Epidermal melanocyte (primary cell): ENCODE measurements around the gene APOL1.
"Not testable (repeated sequence)": the region's sequence is repeated elsewhere in the genome, so short reads cannot be mapped to it uniquely, and the experiment has no call there.

Experiments
- DNase-seq: peaks from one replicate; pipeline ENCODE4 v3.0.0; 2011; ENCODE audit warnings: low spot score; ENCODE audit not compliant: insufficient read length

Gene APOL1

GRCh38 chr22:36267058-36267457, 14.1 kb downstream of the APOL1 start:
- DNase-seq: no peak

GRCh38 chr22:36267896-36268485, 15.1 kb downstream of the APOL1 start:
- DNase-seq: no peak

GRCh38 chr22:36271231-36271630, 18.3 kb downstream of the APOL1 start:
- DNase-seq: not testable (repeated sequence)

- not testable (repeated sequence) for DNase-seq
These were observed 19.0 kb downstream of the APOL1 start for GRCh38 chr22:36271951-36272350.

- no peak for DNase-seq
These were observed 21.6 kb downstream of the APOL1 start for GRCh38 chr22:36274531-36274930.

- peak; percentile 61 for DNase-seq
These were observed 24.8 kb downstream of the APOL1 start for GRCh38 chr22:36277482-36278291.

DNA sequence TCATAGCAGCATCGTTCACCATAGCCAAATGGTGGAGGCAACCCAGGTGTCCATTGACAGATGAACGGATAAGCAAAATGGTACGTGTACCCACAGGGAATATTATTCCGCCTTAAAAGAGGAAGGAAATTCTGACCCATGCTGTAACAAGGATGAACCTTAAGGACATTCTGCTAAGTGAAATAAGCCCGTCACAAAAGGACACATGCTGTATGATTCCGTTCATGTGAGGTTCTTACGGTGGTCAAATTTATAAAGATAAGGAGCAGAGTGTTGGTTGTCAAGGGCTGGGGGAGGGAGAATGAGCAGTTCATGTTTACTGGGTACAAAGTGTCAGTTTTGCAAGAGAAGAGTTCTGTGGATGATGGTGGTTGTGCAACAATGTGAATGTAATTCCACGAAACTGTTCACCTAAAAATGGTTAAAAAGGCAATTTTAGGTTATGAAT, 26.3 kb downstream of the APOL1 start:
- no peak for DNase-seq

DNA sequence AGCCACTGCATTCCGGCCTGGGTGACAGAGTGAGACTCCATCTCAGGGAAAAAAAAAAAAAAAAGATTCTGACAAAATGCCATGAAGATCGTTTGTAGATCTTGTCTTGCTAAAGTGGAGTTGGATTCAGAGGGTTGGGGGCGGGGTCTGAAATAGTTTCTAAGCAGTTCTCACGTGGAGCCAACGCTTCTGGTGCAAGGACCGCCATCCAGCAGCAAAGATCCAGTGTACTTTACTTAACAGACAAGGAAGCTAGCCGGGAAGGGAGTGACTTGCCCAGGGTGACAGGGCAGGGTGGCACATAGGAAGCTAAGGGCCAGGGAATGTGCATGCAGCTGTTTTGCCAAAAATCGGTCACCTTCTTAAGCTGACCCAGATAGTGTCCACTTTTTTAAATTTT, 27.4 kb downstream of the APOL1 start:
- no peak for DNase-seq

GRCh38 chr22:36281781-36282327, 28.9 kb downstream of the APOL1 start:
- DNase-seq: no peak

DNA sequence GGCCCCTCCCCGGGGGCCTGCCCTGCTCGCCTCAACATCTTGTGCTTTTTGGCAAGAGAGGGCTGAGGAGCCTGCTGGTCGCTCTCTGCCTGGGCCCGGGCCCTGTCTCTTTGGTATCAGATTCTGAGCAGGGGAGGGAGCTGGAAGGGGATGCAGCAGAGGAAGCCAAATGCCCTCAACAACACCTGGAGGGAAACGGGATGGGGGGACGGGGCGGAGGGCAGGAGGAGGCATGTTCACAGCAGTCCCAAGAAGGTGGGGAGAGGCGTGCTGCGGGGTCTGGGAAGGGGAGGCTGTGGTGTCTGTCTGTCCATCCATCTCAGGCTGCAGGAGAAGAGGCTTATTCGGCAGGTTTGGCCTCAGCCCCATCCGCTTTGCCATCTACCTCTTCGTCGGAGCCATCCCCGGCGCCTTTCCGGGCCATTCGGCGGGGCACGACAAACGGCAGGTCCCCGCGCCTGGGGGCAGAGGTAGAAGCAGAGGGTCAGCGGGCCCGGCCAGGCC, 29.4 kb downstream of the APOL1 start:
- DNase-seq: no peak

- no peak for DNase-seq
These were observed 31.2 kb downstream of the APOL1 start for GRCh38 chr22:36284171-36284571.

DNA sequence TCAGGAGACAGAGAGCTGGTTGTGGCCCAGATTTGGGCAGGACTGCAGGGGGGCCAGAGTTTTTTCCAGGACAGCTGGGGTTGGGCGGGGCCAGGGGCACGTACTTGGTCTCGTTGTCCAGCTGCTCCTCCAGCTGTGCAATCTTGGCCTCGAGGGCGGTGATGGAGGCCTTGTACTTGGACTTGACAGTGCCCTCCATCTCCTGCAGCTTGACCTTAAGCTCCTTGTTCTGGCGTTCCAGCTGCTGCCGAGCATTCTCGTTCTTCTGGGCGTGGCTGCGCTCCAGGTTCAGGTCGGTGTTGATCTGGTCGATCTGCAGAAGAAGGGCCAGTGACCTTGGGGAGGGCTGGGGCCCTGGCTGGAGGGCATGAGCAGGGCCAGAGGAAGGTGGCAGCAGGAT, 32.1 kb downstream of the APOL1 start:
- no peak for DNase-seq

DNA sequence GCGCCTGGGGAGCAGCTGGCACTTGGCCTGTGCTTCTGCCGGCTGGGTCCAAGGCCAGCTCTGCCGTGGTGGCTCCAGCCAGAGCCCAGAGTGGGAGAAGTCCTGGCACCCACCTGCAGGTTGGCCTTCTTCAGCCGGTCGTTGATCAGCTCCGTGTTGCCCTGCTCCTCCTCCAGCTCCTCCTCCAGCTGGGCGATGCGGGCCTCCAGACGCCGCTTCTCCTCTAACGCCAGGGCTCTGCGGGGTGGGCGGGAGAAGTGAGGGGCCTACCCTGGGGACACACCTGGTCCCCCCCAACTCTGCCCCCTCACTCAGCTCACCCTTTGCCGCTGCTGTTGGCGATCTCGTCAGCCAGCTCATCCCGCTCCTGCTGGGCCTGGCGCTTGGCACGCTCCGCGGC, 32.6 kb downstream of the APOL1 start:
- DNase-seq: no peak

- DNase-seq: peak; percentile 90
These were observed 33.4 kb downstream of the APOL1 start for GRCh38 chr22:36286096-36286957.

GRCh38 chr22:36287881-36288515, 35.1 kb downstream of the APOL1 start:
- peak; percentile 13 for DNase-seq

- DNase-seq: peak; percentile 9
These were observed 35.9 kb downstream of the APOL1 start for GRCh38 chr22:36288571-36289405.

DNA sequence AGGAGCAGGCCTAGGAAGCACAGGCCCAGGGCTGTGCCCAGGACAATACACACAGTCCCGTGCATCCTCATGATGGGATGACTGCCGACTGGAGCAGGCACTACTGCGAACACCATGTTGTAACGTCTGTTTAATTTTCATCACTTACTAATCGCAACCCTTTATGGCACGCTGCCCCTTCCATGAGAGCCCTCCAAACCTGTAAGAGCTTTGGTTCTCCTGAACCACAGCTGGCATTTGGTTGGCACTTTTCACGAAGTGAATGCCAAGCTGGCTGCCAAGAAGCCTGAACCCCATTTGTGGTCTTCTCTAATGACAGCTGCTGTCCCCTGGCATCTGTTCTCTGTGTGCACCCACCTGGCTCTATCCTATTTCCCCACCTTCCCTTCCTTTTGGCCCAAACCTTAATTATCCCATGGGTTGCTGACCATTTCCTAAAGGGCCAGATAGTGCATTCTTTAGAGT, 36.5 kb downstream of the APOL1 start:
- DNase-seq: no peak

- DNase-seq: not testable (repeated sequence)
These were observed 37.0 kb downstream of the APOL1 start for GRCh38 chr22:36289948-36290371.

GRCh38 chr22:36290391-36291075, 37.6 kb downstream of the APOL1 start:
- not testable (repeated sequence) for DNase-seq
